NOMO-1 treated with dmso at 0.1 percent for 144 hours (cell line): ENCODE results near the gene SLC44A1.

Experiments used
- DNase-seq: peaks from one replicate; lab custom pipeline; 2025; ENCODE audit not compliant: unreplicated experiment; lab: John Stamatoyannopoulos, UW

The SLC44A1 gene

GRCh38 chr9:105244003-105244733 is at the start of gene SLC44A1:
Gene SLC44A1, plus strand, starts transcription at chr9:105244651. Its CDS starts 218 bp downstream, at chr9:105244869.
- DNase-seq = peak; percentile 97

GRCh38 chr9:105195259-105195658 is 49.2 kb upstream of the SLC44A1 start:
- no peak for DNase-seq

- no peak for DNase-seq
These were observed 46.4 kb upstream of the SLC44A1 start for GRCh38 chr9:105198023-105198422.

- DNase-seq = no peak
These were observed 45.6 kb upstream of the SLC44A1 start for GRCh38 chr9:105198865-105199264.

GRCh38 chr9:105204416-105204815 is 40.0 kb upstream of the SLC44A1 start:
- DNase-seq = no peak

- no peak for DNase-seq
These were observed 38.5 kb upstream of the SLC44A1 start for GRCh38 chr9:105205787-105206495.

DNA sequence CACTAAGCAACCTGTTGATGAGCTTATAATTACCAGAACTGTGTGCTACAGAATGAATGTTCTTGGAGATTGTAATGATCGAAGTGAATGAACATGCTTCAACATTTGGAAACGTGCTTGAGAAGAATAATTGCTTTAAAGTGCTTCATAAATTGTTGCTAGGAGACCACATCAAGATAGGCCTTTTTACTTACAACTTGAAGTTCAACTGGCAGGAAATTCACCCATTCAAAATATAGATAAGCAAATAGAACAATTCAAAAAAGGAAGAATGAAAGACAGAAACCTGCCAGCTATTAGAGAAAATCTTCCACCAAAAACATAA is 38.0 kb upstream of the SLC44A1 start:
- no peak for DNase-seq

DNA sequence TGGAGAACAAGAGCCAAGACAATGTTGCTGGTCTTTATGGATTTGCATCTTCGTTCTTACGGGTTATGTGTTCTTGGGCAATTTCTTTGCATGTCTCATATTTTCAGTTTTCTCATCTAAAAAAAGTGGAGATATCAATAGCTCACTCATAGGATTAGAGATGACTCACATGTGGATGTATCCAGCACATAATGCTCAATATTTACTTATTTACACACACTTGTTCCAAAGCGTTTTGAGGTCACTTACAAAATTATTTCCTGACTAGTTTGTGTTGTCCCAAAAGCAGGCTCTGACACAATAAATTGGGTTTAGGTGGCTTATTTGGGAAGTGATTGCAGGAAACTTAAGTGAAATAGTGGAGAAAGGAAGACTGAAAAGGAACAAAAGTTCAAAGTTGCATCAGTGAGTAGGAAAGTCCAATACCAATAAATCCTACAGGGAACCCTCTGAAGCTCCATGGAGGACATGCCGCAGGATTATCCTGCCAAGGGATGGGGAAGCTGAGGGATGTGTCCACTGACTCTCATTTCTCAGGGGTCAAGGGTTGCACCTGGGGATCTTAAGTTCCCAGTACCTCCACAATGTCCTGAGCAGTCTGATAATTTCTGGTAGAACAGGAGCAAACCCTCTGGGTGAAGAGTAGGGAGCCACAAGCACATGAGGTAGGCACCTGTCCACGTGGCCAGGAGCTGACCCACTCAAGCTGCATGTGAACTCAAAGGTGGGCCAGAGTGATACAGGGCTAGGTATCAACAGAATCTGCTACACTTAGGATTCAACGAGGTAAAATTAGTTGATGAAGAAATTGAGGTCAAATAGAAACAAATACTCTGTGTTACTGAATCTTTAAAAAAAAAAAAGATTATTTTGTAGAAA is 37.4 kb upstream of the SLC44A1 start:
- DNase-seq = no peak

- no peak for DNase-seq
These were observed 27.8 kb upstream of the SLC44A1 start for GRCh38 chr9:105216440-105217178.

DNA sequence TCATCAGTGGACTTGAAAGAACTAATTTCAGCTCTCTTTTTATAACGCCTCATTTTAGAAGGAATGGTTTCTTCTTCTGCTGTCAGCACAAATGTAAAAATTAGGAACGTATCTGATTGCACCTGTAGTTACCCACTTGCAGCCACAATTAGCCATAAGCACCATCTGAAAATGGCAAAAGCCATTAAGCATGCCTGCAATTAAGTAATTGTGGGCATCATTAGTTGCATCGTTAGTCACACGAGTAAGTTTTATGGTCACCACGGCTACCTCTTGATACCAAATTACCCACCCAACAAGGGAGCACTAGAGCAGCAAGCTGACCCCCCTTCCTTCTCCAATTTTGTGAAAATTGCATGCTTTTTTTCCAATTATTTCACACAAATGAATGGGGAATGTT is 25.8 kb upstream of the SLC44A1 start:
- no peak for DNase-seq

DNA sequence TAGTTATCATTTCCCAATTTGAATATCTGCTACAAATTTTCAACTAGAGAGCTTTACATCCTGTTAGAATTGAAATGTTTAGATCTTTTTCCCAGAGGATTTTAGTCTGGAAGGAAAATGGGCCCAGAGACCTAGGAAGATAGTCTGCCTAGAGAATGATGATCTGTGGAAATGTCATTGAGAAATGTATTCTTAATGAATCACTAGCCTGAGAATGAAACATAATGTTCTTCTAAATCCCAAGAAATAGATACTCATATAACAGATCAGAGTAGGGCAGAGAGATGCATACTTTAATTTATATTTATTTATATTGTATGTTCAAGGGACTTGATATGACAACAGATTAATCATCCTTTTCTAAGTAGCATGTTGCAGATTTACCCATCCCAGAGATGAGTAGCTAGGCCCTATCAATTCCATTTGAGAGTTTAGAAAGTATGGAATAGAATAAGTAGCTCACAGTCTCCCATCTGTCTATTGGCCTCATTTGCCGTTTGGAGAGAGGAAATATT is 25.1 kb upstream of the SLC44A1 start:
- DNase-seq = no peak

DNA sequence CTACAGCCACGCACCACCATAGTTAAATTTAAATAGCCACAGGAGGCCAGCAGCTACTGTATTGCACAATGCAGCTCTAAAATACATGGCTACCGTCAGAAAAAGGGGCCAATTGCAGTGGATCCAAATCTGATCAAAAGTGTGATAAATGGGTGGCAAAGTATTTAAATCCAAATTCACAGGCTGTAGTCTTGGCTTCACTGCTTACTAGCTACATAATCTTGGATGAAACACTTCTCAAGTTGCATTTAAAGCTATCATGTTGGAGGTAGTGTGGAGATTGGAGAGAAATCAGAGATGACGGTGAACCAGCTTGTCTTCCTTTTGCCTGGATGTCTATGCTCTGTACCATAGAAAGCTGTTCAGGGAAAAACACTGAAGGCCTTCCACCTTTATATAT is 24.0 kb upstream of the SLC44A1 start:
- no peak for DNase-seq

GRCh38 chr9:105223544-105224140 is 20.8 kb upstream of the SLC44A1 start:
- DNase-seq = no peak

GRCh38 chr9:105226055-105226454 is 18.4 kb upstream of the SLC44A1 start:
- DNase-seq = no peak

GRCh38 chr9:105232207-105232606 is 12.2 kb upstream of the SLC44A1 start:
- DNase-seq = no peak

DNA sequence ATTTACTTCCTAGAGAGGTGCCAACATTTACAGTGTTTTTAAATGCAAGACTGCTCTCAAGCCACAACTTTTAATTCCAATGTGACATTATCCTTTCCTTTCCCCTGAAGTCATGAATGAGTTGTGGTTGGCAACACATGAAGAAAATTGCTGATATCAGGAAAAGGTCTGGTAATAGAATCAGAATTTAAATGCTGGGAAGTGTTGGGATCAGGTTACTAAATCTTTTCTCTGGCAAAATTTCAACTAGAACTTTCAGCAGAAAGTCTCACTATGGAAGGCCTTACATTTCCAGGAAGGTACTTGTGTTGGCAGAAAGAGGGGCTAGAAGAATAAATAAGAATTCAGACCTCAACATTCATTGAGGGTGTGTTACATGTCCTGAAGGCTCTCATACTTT is 10.6 kb upstream of the SLC44A1 start:
- DNase-seq = no peak

DNA sequence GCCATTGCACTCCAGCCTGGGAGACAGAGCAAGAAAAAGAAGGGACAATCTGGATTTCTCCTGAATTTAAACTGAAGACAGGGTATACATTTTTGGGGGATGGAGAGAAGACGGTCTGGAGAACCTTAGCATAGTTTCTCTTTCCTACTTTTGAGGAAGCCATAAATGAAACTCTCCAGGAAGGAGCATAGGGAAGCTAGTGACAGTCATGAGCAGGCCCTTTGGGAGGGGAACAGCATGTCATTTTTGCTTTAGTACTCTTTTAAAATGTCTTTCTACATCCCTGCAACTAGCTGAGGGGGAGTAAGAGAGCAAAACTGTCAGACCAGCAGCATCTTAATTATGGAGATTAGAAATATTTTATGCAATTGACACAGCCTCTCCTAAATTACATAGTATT is 8.2 kb upstream of the SLC44A1 start:
- DNase-seq = no peak

DNA sequence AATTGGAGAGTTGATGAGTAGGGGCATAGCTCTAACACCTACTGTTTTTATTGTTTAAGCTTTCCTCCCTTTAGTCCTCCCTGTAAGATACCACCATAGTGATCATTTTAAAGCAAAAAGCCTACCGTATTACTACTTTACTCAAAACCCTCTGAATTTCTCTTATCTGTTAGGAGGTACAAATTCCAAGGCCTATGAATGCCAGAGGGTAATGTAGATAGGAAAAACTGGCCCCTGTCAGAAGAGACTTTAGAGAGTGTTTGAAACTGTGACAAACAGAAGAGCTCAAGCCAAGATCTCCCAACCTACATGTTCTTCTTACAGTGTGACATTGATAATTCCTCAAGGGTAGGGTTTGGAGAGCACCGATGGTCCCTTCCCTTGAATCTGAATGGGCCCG is 7.2 kb upstream of the SLC44A1 start:
- no peak for DNase-seq

GRCh38 chr9:105238302-105238701 is 6.1 kb upstream of the SLC44A1 start:
- DNase-seq = no peak

DNA sequence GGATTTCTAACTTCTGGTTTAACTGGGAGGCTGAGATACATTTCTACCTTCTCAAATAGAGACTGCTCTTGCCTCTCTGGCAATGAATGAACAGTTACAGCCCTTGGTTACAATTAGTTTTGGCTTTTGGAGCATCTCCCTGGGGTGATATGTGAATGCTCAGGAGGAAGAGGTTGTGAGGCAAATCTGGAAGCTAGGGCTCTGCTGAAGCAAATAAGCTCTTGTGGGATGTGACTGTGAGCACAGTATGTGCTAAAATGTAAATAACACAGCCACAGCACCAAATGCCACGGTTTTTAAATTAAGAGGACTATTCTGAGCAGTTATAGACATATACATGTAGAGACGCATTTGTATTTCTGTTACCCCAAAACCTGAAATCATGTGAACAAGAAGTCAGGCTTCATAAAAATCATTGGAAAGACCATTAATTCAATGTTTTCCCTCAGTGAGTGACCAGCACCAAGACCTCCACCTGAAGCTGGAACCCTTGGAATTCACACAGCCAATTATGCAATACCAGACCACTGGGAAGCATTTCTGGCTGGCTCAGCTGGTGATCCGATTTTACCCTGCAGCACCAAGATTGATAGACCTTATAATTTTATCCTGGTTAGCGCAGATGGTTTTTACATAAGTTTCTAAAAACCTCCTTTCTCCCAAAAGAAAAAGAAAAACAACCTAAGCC is 3.0 kb upstream of the SLC44A1 start:
- DNase-seq = no peak
